ENCODE data around the gene SAP25. TPM values are rescaled to one million over a fixed set of nuclear protein-coding genes. Genes with fewer than 3 reads are reported as not detected.
A peak's percentile ranks its signal among the peaks of the same experiment; 100 is the strongest.
"Not testable (repeated sequence)": the region's sequence is repeated elsewhere in the genome, so short reads cannot be mapped to it uniquely, and the experiment has no call there.

Gene SAP25
- total RNA-seq, 1 experiment from 2014 or later = 3.0 TPM

DNA sequence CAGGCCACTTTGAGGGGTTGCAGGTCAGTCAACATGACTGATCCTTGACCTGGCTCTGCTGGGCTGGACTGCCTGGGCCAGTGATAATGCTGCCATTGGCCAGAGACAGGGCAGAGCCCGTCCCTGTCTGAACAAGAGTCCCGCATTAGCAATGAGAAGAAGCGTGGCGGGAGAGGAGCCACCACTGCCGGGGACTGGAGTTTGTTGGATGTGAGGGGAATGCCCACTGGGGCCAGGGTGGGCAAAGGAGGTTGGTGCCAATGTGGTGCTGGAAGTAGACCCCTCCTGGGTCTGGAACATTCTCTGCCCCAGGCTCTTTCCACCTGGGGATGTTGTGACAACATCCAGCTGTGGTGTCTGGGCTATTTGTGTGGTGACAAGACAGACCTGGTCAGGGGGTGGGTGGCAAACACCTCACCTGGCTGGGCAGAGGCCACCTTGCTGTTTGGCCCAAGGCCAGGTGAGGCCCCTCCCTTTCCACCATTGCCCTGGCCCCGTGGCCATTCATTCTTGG, 7.6 kb downstream of the SAP25 start:
- in situ Hi-C loops (cut with HindIII; ENCODE audit: low pct_unique_long_range_greater_than_20kb, low sequenced_read_pairs) = no loop called here
- TF ChIP-seq POLR2AphosphoS5 (IDR thresholded peaks at IDR 0.05; ENCODE audit: low read depth, low read length) (no peak), TCF7L2 (IDR thresholded peaks at IDR 0.05; ENCODE audit: low read depth, low read length) (no peak), SIN3A (IDR thresholded peaks at IDR 0.05; ENCODE audit: borderline replicate concordance, insufficient read depth, low read depth, low read length) (no peak)
- TF ChIP-seq, protein P1, sequence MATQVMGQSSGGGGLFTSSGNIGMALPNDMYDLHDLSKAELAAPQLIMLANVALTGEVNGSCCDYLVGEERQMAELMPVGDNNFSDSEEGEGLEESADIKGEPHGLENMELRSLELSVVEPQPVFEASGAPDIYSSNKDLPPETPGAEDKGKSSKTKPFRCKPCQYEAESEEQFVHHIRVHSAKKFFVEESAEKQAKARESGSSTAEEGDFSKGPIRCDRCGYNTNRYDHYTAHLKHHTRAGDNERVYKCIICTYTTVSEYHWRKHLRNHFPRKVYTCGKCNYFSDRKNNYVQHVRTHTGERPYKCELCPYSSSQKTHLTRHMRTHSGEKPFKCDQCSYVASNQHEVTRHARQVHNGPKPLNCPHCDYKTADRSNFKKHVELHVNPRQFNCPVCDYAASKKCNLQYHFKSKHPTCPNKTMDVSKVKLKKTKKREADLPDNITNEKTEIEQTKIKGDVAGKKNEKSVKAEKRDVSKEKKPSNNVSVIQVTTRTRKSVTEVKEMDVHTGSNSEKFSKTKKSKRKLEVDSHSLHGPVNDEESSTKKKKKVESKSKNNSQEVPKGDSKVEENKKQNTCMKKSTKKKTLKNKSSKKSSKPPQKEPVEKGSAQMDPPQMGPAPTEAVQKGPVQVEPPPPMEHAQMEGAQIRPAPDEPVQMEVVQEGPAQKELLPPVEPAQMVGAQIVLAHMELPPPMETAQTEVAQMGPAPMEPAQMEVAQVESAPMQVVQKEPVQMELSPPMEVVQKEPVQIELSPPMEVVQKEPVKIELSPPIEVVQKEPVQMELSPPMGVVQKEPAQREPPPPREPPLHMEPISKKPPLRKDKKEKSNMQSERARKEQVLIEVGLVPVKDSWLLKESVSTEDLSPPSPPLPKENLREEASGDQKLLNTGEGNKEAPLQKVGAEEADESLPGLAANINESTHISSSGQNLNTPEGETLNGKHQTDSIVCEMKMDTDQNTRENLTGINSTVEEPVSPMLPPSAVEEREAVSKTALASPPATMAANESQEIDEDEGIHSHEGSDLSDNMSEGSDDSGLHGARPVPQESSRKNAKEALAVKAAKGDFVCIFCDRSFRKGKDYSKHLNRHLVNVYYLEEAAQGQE (IDR thresholded peaks at IDR 0.05; ENCODE audit: insufficient read depth in 1 of 2, low read depth in 2 of 2, low read length in 1 of 2) = no peak
- TF ChIP-seq, protein P2, sequence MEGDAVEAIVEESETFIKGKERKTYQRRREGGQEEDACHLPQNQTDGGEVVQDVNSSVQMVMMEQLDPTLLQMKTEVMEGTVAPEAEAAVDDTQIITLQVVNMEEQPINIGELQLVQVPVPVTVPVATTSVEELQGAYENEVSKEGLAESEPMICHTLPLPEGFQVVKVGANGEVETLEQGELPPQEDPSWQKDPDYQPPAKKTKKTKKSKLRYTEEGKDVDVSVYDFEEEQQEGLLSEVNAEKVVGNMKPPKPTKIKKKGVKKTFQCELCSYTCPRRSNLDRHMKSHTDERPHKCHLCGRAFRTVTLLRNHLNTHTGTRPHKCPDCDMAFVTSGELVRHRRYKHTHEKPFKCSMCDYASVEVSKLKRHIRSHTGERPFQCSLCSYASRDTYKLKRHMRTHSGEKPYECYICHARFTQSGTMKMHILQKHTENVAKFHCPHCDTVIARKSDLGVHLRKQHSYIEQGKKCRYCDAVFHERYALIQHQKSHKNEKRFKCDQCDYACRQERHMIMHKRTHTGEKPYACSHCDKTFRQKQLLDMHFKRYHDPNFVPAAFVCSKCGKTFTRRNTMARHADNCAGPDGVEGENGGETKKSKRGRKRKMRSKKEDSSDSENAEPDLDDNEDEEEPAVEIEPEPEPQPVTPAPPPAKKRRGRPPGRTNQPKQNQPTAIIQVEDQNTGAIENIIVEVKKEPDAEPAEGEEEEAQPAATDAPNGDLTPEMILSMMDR (IDR thresholded peaks at IDR 0.05) = no peak
- intact Hi-C loops (cut with micrococcal nuclease; ENCODE audit: unreplicated experiment) = no loop called here
- no peak for ATAC-seq
- Histone ChIP-seq H3K36me3 (ENCODE audit: control insufficient read depth, insufficient read depth, low read length) (no peaks in the 10 kb centered on the region), H3K27me3 (ENCODE audit: control insufficient read depth, insufficient read depth, low read length) (no peaks in the 10 kb centered on the region), H3K27ac (ENCODE audit: low read length) (no peak overlapping the region), H3K4me1 (ENCODE audit: control insufficient read depth, insufficient read depth, low read length) (peaks cover 32% of the 10 kb centered on the region), H3K9me3 (ENCODE audit: control insufficient read depth, insufficient read depth, low read depth, low read length) (no peaks in the 10 kb centered on the region), H3K4me3 (ENCODE audit: low read depth in 2 of 2, low read length in 2 of 2) (no peak overlapping the region)
- TSS peak; percentile 59 for BruUV-seq (replicated peaks)
- no peak for DNase-seq (ENCODE audit: low read depth, low spot score)
- ChIA-PET POLR2A (no interaction called here), CTCF (interaction anchor here (0.6 to 0.7 kb wide), 2 partner anchors 60 to 100 kb away, joined by 5 to 8 read pairs; no protein-coding TSS in a partner anchor)

DNA sequence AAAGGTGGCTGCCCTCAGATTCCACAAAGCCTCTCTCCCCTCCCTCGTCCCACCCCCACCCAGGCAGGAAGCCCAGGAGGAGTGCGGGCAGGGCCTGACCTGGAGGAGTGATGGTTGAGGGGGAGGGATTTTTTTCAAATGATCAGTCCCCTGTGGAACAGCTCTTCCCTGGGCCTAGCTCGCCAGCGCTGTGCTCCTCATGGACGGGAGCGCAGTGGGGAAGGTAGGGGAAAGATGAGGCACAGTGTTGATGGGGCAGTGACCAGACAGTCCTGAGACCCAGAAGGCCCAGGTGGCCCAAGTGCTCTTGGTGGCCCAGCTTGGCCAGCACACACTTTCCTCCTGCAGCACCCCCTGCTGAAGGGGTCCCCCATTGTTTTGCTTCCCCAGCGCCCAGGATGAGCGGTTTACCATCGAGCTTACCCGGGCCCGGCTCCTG, 8.5 kb downstream of the SAP25 start:
- ATAC-seq (no peak), DNase-seq (ENCODE audit: low read depth, low spot score) (no peak)
- Histone ChIP-seq H3K4me3 (ENCODE audit: low read depth in 2 of 2, low read length in 2 of 2) (no peak overlapping the region), H3K9me3 (ENCODE audit: control insufficient read depth, insufficient read depth, low read depth, low read length) (no peaks in the 10 kb centered on the region), H3K27ac (ENCODE audit: low read length) (no peak overlapping the region), H3K4me1 (ENCODE audit: control insufficient read depth, insufficient read depth, low read length) (peaks cover 25% of the 10 kb centered on the region), H3K27me3 (ENCODE audit: control insufficient read depth, insufficient read depth, low read length) (no peaks in the 10 kb centered on the region), H3K36me3 (ENCODE audit: control insufficient read depth, insufficient read depth, low read length) (no peaks in the 10 kb centered on the region)
- CTCF ChIA-PET = interaction anchor here (1.4 kb wide), 1 partner anchor 82 kb away, joined by 6 read pairs; no protein-coding TSS in a partner anchor
- POLR2A ChIA-PET = interaction anchor here (0.7 kb wide), 1 partner anchor 647 kb away, joined by 3 read pairs; no protein-coding TSS in a partner anchor
- TF ChIP-seq, protein P1 (IDR thresholded peaks at IDR 0.05; ENCODE audit: insufficient read depth in 1 of 2, low read depth in 2 of 2, low read length in 1 of 2) = no peak
- no peak for TF ChIP-seq TCF7L2 (IDR thresholded peaks at IDR 0.05; ENCODE audit: low read depth, low read length)
- intact Hi-C loops (cut with micrococcal nuclease; ENCODE audit: unreplicated experiment) (no loop called here), in situ Hi-C loops (cut with HindIII; ENCODE audit: low pct_unique_long_range_greater_than_20kb, low sequenced_read_pairs) (no loop called here)
- no TSS peak for BruUV-seq (replicated peaks)

DNA sequence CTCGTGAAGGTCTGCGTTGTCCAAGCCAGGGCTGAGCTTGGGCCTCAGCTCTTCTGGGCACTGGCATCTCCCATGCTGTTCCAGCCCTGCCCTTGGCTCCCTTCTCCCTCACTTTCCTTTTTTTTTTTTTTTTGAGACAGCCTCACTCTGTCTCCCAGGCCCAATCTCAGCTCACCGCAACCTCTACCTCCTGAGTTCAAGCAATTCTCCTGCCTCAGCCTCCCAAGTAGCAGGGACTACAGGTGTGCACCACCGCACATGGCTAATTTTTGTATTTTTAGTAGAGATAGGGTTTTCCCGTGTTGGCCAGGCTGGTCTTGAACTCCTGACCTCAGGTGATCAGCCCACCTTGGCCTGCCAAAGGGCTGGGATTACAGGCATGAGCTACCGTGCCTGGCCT, 9.3 kb downstream of the SAP25 start:
- 0 out of 2 replicates have a peak overlapping the region, but pooled peaks have one; percentile 17 for H3K27ac ChIP-seq (ENCODE audit: low read length)
- in situ Hi-C loops (cut with HindIII; ENCODE audit: low pct_unique_long_range_greater_than_20kb, low sequenced_read_pairs) = not testable (repeated sequence)
- POLR2A ChIA-PET = interaction anchor here (0.7 kb wide), 2 partner anchors 14 to 133 kb away, joined by 4 to 6 read pairs; no protein-coding TSS in a partner anchor

More for the DNA sequence above, 9.3 kb downstream of the SAP25 start:
- H3K27me3 ChIP-seq (ENCODE audit: control insufficient read depth, insufficient read depth, low read length); ATAC-seq; H3K4me3 ChIP-seq (ENCODE audit: low read depth in 2 of 2, low read length in 2 of 2); DNase-seq (ENCODE audit: low read depth, low spot score); H3K9me3 ChIP-seq (ENCODE audit: control insufficient read depth, insufficient read depth, low read depth, low read length); H3K36me3 ChIP-seq (ENCODE audit: control insufficient read depth, insufficient read depth, low read length); intact Hi-C loops (cut with micrococcal nuclease; ENCODE audit: unreplicated experiment); BruUV-seq (replicated peaks): not testable (repeated sequence)
- CTCF ChIA-PET = interaction anchor here (0.6 to 1.4 kb wide), 10 partner anchors 17 to 238 kb away, joined by 3 to 6 read pairs (median 4); no protein-coding TSS in a partner anchor
- peaks cover 23% of the 10 kb centered on the region for H3K4me1 ChIP-seq (ENCODE audit: control insufficient read depth, insufficient read depth, low read length)

Data from Panc1 (cell line).